HepG2 (cell line): ENCODE measurements around the gene FASTK. TPM values are rescaled to one million over a fixed set of nuclear protein-coding genes. Genes with fewer than 3 reads are reported as not detected.

Experiments used
- ATF1 ChIP-seq: IDR thresholded peaks from 2 replicates; pipeline ENCODE4 v1.6.1; 2016; ENCODE audit warnings: mild to moderate bottlenecking, control low read depth
- FOXK1 ChIP-seq: sonication (generic); formaldehyde crosslinking; IDR thresholded peaks from 2 replicates; pipeline ENCODE4 v1.4.0; 2020; ENCODE audit warnings: low read depth, missing genetic modification reagents, borderline replicate concordance
- HDAC1 ChIP-seq: sonication (generic); formaldehyde crosslinking; IDR thresholded peaks from 2 replicates; pipeline ENCODE4 v1.5.1; 2020; ENCODE audit warnings: mild to moderate bottlenecking, missing genetic modification reagents
- MTF2 ChIP-seq: sonication (generic); formaldehyde crosslinking; IDR thresholded peaks from 2 replicates; pipeline ENCODE4 v1.5.0; 2020; ENCODE audit warnings: missing genetic modification reagents, borderline replicate concordance
- SMARCC2 ChIP-seq: fragments of 450-650 bp; IDR thresholded peaks from 2 replicates; pipeline ENCODE4 v1.6.1; 2017; ENCODE audit warnings: antibody characterized with exemption, mild to moderate bottlenecking
- SP2 ChIP-seq: sonication (generic); formaldehyde crosslinking; IDR thresholded peaks from 2 replicates; pipeline ENCODE4 v1.5.1; 2020; ENCODE audit warnings: mild to moderate bottlenecking, missing genetic modification reagents
- ZKSCAN8 ChIP-seq: IDR thresholded peaks from 2 replicates; pipeline ENCODE4 v1.6.1; 2016; ENCODE audit warnings: borderline replicate concordance, missing genetic modification reagents, missing compliant biosample characterization
- ZNF253 ChIP-seq: sonication (generic); formaldehyde crosslinking; IDR thresholded peaks from 2 replicates; pipeline ENCODE4 v1.8.0; 2022; ENCODE audit warnings: mild to moderate bottlenecking, missing genetic modification reagents, borderline replicate concordance
- ZNF605 ChIP-seq: sonication (generic); formaldehyde crosslinking; IDR thresholded peaks from 2 replicates; pipeline ENCODE4 v1.8.0; 2022; ENCODE audit warnings: mild to moderate bottlenecking, missing genetic modification reagents
- ZSCAN25 ChIP-seq: sonication (generic); formaldehyde crosslinking; IDR thresholded peaks from 2 replicates; pipeline ENCODE4 v1.8.0; 2022; ENCODE audit warnings: mild to moderate bottlenecking, missing genetic modification reagents
- polyA plus RNA-seq, 8 experiments: library from polyadenylated mRNA; depleted of rRNA in 3 of 8; stranded (reverse) in 7 of 8; unstranded in 1 of 8; fragments of >200 nt; fragmentation: Illumina TruSeq in 4 of 8; extraction: Trizol in 4 of 8; gene quantifications; 2 replicates each; pipeline versions ENCODE4 v1.2.1 to v1.2.3, GENCODE V29; 2011 to 2016; ENCODE audit warnings: low read depth in 4 of 8, missing spikeins in 1 of 8, mixed read lengths in 1 of 8; ENCODE audit not compliant: insufficient read depth in 1 of 8
- total RNA-seq, 5 experiments: library from RNA; depleted of rRNA; stranded (reverse); fragments of >200 nt; fragmentation: Illumina TruSeq; extraction: Trizol; gene quantifications; 2 replicates each; pipeline ENCODE4 v1.2.3, GENCODE V29; 2016; ENCODE audit warnings: low read depth in 1 of 5
- TF ChIP-seq, protein P1 (sequence below), 2 experiments: sonication (generic) in 1 of 2; formaldehyde crosslinking in 1 of 2; IDR thresholded peaks; 2 replicates each; pipeline versions ENCODE4 v1.4.0 to v1.6.1; 2016 to 2020; ENCODE audit warnings: borderline replicate concordance in 1 of 2, low read depth in 1 of 2, mild to moderate bottlenecking in 1 of 2, missing genetic modification reagents in 1 of 2
- TF ChIP-seq, protein P2 (sequence below): sonication (generic); formaldehyde crosslinking; IDR thresholded peaks from 2 replicates; pipeline ENCODE4 v1.8.0; 2022; ENCODE audit warnings: mild to moderate bottlenecking, missing genetic modification reagents, borderline replicate concordance
- TF ChIP-seq, protein P3 (sequence below): sonication (generic); formaldehyde crosslinking; IDR thresholded peaks from 2 replicates; pipeline ENCODE4 v1.5.0; 2020; ENCODE audit warnings: missing genetic modification reagents
- TF ChIP-seq, protein P4 (sequence below): IDR thresholded peaks from 2 replicates; pipeline ENCODE4 v1.6.1; 2016; ENCODE audit warnings: low read depth, borderline replicate concordance
- TF ChIP-seq, protein P5 (sequence below): sonication (generic); formaldehyde crosslinking; IDR thresholded peaks from 2 replicates; pipeline ENCODE4 v1.4.0; 2020; ENCODE audit warnings: missing genetic modification reagents, mild to moderate bottlenecking, borderline replicate concordance
- TF ChIP-seq, protein P6 (sequence below): sonication (generic); IDR thresholded peaks from 2 replicates; pipeline ENCODE4 v1.6.1; 2016; ENCODE audit warnings: low read depth, borderline replicate concordance

The FASTK gene
- total and polyA plus RNA-seq, 2 of the 13 experiments (the other 11 are each of a cell fraction or from before 2014, with no cell fraction given), result 52.9 to 55.7 TPM

DNA sequence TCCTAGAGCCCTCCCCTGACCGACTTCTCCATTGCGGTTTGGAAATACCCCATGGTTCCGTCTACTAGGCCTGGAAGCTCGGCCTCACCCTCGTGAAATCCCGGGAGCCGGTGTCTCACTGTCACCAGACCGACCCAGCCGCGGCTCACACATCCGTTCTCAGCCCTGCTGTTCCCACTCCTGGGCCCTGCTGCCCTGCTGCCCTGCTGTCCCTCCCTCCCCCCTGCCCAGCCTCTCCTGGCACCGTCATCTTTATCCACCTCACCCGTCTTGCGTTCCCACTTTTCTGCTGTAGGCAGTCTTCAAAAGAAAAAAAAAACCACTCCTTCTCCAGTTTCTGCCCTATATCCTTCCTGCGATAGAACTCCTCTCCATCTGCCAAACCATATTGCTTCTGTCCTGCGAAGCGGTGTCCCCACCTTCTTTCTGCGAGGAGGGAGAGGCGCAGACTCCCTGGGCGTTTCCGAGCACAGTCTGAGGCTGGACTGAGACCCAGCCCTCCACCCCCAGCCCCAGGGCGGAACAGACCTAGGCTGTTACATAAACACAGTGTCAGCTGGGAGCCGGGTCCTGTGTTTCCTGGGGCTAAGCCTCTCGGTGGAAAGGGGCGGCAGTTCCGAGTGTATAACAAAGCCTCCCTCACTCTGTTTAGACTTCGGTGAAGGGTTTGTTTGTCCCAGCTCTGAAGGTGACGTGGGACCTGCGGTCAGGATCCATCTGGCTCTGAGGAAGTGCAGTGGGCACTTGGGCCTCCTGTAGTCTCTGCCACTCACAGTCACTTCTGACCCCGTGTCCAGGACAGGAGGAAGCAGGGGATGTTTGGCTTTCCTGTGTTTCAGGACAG, 8.5 kb upstream of the FASTK start (continued):
- TF ChIP-seq SP2 (CRISPR knock-in tag) (no peak), ZNF605 (peak; percentile 52; the same call in 1 of the 2 replicates), ZNF253 (CRISPR knock-in tag) (no peak), HDAC1 (CRISPR knock-in tag) (peak; percentile 63; the same call in 1 of the 2 replicates), FOXK1 (CRISPR knock-in tag) (peak; percentile 61; the same call in 1 of the 2 replicates), MTF2 (CRISPR knock-in tag) (no peak), SMARCC2 (no peak), ZSCAN25 (CRISPR knock-in tag) (no peak), ATF1 (CRISPR knock-in tag) (no peak), ZKSCAN8 (no peak)
- TF ChIP-seq, protein P1, sequence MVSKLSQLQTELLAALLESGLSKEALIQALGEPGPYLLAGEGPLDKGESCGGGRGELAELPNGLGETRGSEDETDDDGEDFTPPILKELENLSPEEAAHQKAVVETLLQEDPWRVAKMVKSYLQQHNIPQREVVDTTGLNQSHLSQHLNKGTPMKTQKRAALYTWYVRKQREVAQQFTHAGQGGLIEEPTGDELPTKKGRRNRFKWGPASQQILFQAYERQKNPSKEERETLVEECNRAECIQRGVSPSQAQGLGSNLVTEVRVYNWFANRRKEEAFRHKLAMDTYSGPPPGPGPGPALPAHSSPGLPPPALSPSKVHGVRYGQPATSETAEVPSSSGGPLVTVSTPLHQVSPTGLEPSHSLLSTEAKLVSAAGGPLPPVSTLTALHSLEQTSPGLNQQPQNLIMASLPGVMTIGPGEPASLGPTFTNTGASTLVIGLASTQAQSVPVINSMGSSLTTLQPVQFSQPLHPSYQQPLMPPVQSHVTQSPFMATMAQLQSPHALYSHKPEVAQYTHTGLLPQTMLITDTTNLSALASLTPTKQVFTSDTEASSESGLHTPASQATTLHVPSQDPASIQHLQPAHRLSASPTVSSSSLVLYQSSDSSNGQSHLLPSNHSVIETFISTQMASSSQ (IDR thresholded peaks at IDR 0.05; ENCODE audit: low read depth), result no peak
- TF ChIP-seq, protein P1 (CRISPR knock-in tag; IDR thresholded peaks at IDR 0.05; ENCODE audit: borderline replicate concordance), result no peak
- TF ChIP-seq, protein P2, sequence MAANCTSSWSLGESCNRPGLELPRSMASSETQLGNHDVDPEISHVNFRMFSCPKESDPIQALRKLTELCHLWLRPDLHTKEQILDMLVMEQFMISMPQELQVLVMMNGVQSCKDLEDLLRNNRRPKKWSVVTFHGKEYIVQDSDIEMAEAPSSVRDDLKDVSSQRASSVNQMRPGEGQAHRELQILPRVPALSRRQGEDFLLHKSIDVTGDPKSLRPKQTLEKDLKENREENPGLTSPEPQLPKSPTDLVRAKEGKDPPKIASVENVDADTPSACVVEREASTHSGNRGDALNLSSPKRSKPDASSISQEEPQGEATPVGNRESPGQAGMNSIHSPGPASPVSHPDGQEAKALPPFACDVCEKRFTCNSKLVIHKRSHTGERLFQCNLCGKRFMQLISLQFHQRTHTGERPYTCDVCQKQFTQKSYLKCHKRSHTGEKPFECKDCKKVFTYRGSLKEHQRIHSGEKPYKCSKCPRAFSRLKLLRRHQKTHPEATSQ (CRISPR knock-in tag), result no peak
- TF ChIP-seq, protein P3, sequence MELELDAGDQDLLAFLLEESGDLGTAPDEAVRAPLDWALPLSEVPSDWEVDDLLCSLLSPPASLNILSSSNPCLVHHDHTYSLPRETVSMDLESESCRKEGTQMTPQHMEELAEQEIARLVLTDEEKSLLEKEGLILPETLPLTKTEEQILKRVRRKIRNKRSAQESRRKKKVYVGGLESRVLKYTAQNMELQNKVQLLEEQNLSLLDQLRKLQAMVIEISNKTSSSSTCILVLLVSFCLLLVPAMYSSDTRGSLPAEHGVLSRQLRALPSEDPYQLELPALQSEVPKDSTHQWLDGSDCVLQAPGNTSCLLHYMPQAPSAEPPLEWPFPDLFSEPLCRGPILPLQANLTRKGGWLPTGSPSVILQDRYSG (CRISPR knock-in tag), result no peak
- TF ChIP-seq, protein P4, sequence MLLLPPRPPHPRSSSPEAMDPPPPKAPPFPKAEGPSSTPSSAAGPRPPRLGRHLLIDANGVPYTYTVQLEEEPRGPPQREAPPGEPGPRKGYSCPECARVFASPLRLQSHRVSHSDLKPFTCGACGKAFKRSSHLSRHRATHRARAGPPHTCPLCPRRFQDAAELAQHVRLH, result no peak
- TF ChIP-seq, protein P5, sequence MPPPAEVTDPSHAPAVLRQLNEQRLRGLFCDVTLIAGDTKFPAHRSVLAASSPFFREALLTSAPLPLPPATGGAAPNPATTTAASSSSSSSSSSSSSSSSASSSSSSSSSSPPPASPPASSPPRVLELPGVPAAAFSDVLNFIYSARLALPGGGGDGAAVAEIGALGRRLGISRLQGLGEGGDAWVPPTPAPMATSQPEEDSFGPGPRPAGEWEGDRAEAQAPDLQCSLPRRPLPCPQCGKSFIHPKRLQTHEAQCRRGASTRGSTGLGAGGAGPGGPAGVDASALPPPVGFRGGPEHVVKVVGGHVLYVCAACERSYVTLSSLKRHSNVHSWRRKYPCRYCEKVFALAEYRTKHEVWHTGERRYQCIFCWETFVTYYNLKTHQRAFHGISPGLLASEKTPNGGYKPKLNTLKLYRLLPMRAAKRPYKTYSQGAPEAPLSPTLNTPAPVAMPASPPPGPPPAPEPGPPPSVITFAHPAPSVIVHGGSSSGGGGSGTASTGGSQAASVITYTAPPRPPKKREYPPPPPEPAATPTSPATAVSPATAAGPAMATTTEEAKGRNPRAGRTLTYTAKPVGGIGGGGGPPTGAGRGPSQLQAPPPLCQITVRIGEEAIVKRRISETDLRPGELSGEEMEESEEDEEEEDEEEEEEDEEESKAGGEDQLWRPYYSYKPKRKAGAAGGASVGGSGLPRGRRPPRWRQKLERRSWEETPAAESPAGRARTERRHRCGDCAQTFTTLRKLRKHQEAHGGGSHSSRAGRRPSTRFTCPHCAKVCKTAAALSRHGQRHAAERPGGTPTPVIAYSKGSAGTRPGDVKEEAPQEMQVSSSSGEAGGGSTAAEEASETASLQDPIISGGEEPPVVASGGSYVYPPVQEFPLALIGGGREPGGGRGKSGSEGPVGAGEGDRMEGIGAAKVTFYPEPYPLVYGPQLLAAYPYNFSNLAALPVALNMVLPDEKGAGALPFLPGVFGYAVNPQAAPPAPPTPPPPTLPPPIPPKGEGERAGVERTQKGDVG, result 0 out of 2 replicates have a peak, but pooled peaks have one; percentile 19
- TF ChIP-seq, protein P6, sequence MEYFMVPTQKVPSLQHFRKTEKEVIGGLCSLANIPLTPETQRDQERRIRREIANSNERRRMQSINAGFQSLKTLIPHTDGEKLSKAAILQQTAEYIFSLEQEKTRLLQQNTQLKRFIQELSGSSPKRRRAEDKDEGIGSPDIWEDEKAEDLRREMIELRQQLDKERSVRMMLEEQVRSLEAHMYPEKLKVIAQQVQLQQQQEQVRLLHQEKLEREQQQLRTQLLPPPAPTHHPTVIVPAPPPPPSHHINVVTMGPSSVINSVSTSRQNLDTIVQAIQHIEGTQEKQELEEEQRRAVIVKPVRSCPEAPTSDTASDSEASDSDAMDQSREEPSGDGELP, result peak; percentile 98
